ENCODE measurements around the gene TTC12. TPM values are rescaled to one million over a fixed set of nuclear protein-coding genes. Genes with fewer than 3 reads are reported as not detected.

Gene TTC12
- total RNA-seq, 1 donor from 2014 or later: 7.8 TPM

GRCh38 chr11:113363406-113363805 is 49.0 kb downstream of the TTC12 start:
- H3K9me3 Mint-ChIP-seq (ENCODE audit: low read depth): no peaks in the 10 kb centered on the region
- H3K4me3 Mint-ChIP-seq (ENCODE audit: unreplicated experiment): no peak overlapping the region
- no peak overlapping the region for H3K27ac Mint-ChIP-seq (ENCODE audit: unreplicated experiment)
- H3K36me3 Mint-ChIP-seq (ENCODE audit: low read depth): peaks cover 30% of the 10 kb centered on the region
- TF ChIP-seq CTCF (IDR thresholded peaks at IDR 0.05): no peak
- DNase-seq (ENCODE audit: low spot score): no peak
- no peaks in the 10 kb centered on the region for H3K4me1 Mint-ChIP-seq (ENCODE audit: low read depth)
- no peaks in the 10 kb centered on the region for H3K27me3 Mint-ChIP-seq (ENCODE audit: low read depth)

DNA sequence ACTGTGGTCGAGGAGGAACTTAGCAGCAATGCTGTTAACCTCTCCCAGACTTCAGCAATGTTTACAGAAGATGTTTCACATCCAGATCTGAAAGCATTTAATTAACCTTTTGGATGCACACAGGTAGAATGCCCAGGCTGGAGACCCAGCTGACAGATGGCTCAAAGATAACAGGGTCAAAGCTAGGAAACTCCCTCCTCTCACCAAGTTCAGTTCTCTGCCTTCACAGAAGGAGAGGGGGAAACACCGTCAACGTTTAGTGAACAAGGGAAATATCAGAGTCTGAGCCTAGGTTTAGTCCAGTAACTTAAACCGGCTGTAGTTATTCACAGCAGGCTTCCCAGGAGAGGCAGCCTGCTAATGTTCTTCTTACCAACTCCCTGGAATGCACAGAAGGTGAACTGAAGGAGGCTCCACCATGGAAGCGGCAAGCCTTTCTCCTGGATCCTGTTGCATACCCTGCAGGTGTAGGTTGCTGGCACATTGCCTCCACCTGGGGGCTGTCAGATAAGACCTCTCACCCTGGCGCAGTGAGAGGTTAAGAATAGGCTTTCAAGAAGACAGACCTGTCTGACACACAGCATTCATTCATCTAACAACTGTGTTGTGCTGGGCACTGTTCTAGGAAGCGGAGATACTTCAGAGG is 49.7 kb downstream of the TTC12 start:
- no peaks in the 10 kb centered on the region for H3K27me3 Mint-ChIP-seq (ENCODE audit: low read depth)

GRCh38 chr11:113365895-113366294 is 51.5 kb downstream of the TTC12 start:
- H3K4me3 Mint-ChIP-seq (ENCODE audit: unreplicated experiment): no peak overlapping the region
- peaks cover 19% of the 10 kb centered on the region for H3K36me3 Mint-ChIP-seq (ENCODE audit: low read depth)
- no peak overlapping the region for H3K27ac Mint-ChIP-seq (ENCODE audit: unreplicated experiment)
- TF ChIP-seq CTCF (IDR thresholded peaks at IDR 0.05): no peak
- no peaks in the 10 kb centered on the region for H3K9me3 Mint-ChIP-seq (ENCODE audit: low read depth)
- H3K4me1 Mint-ChIP-seq (ENCODE audit: low read depth): no peaks in the 10 kb centered on the region
- no peak for DNase-seq (ENCODE audit: low spot score)
- no peaks in the 10 kb centered on the region for H3K27me3 Mint-ChIP-seq (ENCODE audit: low read depth)

More for the DNA sequence above, 49.7 kb downstream of the TTC12 start:
- DNase-seq (ENCODE audit: low spot score): no peak
- no peaks in the 10 kb centered on the region for H3K9me3 Mint-ChIP-seq (ENCODE audit: low read depth)
- H3K4me1 Mint-ChIP-seq (ENCODE audit: low read depth): no peaks in the 10 kb centered on the region
- no peak overlapping the region for H3K4me3 Mint-ChIP-seq (ENCODE audit: unreplicated experiment)
- peaks cover 28% of the 10 kb centered on the region for H3K36me3 Mint-ChIP-seq (ENCODE audit: low read depth)
- no peak overlapping the region for H3K27ac Mint-ChIP-seq (ENCODE audit: unreplicated experiment)
- no peak for TF ChIP-seq CTCF (IDR thresholded peaks at IDR 0.05)

GRCh38 chr11:113369411-113369810 is 55.0 kb downstream of the TTC12 start:
- no peak overlapping the region for H3K27ac Mint-ChIP-seq (ENCODE audit: unreplicated experiment)
- no peak for DNase-seq (ENCODE audit: low spot score)
- H3K4me1 Mint-ChIP-seq (ENCODE audit: low read depth): no peaks in the 10 kb centered on the region
- H3K36me3 Mint-ChIP-seq (ENCODE audit: low read depth): peaks cover 6% of the 10 kb centered on the region
- no peak for TF ChIP-seq CTCF (IDR thresholded peaks at IDR 0.05)
- no peaks in the 10 kb centered on the region for H3K27me3 Mint-ChIP-seq (ENCODE audit: low read depth)
- no peaks in the 10 kb centered on the region for H3K9me3 Mint-ChIP-seq (ENCODE audit: low read depth)
- H3K4me3 Mint-ChIP-seq (ENCODE audit: unreplicated experiment): no peak overlapping the region

DNA sequence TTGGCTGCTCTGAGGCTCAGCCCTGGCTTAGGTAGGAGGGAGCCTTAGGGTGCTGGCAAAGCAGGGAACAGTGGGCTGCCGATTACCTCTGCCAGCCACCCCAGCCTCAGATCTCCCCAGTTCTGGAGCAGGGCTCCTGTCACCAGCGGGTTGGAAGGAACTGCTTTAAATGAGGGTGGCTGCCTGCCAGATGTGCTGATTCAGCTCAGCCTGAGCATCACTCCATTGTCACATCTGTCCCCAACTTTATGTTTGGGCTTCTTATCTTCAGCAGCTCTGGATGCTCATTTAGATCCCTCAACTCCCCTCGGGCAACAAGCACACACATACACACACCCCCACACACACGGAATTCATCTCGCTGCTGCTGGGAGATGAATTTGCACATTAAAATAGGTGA is 56.3 kb downstream of the TTC12 start:
- DNase-seq (ENCODE audit: low spot score): no peak
- H3K4me1 Mint-ChIP-seq (ENCODE audit: low read depth): no peaks in the 10 kb centered on the region
- no peak overlapping the region for H3K4me3 Mint-ChIP-seq (ENCODE audit: unreplicated experiment)
- H3K27me3 Mint-ChIP-seq (ENCODE audit: low read depth): no peaks in the 10 kb centered on the region
- H3K9me3 Mint-ChIP-seq (ENCODE audit: low read depth): no peaks in the 10 kb centered on the region
- H3K36me3 Mint-ChIP-seq (ENCODE audit: low read depth): peaks cover 3% of the 10 kb centered on the region
- TF ChIP-seq CTCF (IDR thresholded peaks at IDR 0.05): no peak
- H3K27ac Mint-ChIP-seq (ENCODE audit: unreplicated experiment): no peak overlapping the region

Data from chondrocyte (in vitro differentiated cells).